GM12874 (cell line): ENCODE measurements around the gene HMCN1.

Experiments
- TF ChIP-seq, protein P1 (sequence below): IDR thresholded peaks from 2 replicates; pipeline ENCODE4 v1.5.1; 2011; ENCODE audit warnings: low read depth, mild to moderate bottlenecking, control low read depth, low read length, moderate library complexity; ENCODE audit not compliant: insufficient read depth

Gene HMCN1

DNA sequence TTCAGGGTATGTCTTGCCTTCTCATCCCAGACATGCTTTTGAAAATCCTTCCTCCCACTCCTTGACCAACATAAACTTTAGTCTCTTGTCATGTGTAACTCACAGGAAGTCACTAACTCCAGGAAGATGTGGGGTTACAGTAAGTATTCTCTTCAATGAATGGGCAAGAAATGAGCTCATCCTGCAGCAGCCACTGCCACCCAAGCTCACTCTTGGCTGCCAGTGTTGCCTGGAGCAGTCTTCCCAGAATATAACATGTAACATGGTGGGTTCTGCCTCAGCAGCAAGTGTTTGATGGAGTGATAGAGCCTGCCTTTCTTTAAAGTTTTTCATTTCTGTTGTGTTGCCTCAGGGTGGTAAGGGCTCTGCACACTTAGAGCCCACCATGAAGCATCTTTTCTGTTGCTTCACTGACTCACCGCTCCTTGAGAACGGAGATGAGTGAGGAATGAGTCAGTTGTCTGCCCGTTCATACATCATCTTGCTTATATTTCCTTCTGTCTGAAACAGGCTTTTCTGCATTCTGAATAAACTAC lies 453.9 kb downstream of the HMCN1 start:
- TF ChIP-seq, protein P1, sequence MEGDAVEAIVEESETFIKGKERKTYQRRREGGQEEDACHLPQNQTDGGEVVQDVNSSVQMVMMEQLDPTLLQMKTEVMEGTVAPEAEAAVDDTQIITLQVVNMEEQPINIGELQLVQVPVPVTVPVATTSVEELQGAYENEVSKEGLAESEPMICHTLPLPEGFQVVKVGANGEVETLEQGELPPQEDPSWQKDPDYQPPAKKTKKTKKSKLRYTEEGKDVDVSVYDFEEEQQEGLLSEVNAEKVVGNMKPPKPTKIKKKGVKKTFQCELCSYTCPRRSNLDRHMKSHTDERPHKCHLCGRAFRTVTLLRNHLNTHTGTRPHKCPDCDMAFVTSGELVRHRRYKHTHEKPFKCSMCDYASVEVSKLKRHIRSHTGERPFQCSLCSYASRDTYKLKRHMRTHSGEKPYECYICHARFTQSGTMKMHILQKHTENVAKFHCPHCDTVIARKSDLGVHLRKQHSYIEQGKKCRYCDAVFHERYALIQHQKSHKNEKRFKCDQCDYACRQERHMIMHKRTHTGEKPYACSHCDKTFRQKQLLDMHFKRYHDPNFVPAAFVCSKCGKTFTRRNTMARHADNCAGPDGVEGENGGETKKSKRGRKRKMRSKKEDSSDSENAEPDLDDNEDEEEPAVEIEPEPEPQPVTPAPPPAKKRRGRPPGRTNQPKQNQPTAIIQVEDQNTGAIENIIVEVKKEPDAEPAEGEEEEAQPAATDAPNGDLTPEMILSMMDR: no peak

DNA sequence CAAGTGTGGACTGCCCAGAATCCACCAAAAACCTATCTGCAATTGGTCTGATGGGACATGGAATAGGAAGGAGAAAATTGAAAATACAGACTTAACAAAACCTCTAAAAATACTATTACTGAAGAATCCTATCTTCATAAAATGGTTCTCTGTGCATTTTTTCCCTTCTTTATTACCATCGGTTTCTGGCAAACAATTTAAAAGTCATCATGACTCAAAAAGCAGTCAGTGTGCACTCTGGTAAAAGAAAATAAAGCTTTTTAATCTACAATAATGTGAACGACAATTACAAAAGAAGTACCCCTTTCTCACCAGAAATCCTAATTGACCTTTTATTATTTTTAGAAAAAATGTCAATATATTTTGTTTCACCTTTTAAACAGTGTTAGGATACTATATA lies 454.5 kb downstream of the HMCN1 start:
- TF ChIP-seq, protein P1: no peak

DNA sequence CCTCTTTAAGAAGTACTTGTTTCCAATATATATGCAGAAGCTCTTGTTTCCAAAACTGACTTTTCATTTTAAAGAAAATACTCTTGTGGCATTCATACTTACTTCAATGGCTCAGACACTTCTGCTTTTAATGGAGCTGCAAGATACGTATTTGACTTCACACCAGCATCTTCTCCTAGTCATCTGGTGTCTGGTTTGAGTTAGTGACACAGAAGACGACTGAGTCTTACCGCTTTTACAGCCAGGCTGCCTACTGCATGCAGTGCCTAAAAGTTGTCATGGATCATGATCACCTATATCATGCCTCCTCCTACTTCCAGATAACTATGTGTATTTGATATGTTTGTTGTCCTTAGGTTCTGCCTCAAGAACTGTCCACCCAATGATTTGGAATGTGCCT lies 455.0 kb downstream of the HMCN1 start:
- TF ChIP-seq, protein P1: no peak

DNA sequence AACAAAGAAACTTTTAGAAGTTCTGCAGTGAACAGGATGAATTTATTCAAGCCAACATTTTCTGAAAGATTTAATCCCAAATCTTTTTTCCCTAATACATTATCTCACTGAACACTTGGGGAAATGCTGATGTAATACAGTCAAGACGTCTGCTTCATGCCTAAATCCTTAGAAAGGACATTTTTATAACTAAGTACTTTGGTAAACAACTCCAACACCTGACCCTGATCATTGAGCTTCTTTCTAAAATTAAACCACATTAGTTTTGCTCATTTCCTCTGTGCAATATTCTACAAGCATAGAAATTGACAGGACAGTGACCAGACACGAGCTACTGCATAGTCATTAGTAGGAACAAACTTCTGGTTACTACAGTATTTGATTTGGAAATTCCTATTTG lies 457.3 kb downstream of the HMCN1 start:
- TF ChIP-seq, protein P1: no peak

DNA sequence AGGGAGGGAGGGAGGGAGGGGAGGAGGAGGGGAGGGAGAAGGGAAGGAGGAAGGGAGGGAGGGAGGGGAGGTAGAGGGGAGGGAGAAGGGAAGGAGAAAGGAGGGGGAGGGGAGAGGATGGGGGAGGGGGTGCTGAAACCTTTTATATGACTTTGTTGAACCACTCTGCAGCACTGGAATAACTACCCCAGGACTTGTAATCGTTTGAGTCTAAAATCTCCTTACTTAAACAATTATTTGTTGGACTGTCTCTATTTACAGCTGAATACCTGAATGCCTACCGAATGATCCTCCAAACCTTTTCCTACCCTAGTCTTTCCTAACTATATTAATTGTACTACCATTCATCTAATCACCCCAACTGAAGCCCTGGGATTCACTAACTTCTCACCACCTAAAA lies 459.0 kb downstream of the HMCN1 start:
- TF ChIP-seq, protein P1: no peak

DNA sequence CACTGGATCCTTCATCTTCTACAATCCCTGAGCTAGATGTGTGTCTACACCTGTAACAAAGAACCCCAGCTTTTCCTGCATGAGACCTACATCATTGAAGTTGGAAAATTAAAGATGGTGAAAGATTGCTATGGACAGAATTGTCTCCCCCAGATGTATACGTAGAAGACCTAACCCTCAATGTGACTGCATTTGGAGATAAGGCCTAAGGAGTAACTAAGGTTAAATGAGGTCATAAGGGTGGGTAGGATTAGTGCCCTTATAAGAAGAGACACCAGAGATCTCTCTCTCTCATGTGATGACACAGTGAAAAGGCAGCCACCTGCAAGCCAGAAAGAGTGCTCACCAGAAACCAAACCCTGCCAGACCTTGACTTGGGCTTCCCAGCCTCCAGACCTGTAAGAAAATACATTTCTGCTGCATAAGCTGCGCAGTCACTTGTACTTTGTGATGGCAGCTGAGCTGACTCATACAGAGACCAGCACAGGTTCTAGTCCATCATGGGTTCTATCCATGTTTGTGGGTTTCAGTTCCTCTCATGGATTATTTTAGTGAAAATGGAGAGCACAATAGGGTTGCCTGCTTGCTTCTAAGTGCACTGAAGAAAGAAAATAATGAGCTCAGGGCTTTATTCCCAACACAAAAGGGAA lies 460.0 kb downstream of the HMCN1 start:
- TF ChIP-seq, protein P1: no peak

DNA sequence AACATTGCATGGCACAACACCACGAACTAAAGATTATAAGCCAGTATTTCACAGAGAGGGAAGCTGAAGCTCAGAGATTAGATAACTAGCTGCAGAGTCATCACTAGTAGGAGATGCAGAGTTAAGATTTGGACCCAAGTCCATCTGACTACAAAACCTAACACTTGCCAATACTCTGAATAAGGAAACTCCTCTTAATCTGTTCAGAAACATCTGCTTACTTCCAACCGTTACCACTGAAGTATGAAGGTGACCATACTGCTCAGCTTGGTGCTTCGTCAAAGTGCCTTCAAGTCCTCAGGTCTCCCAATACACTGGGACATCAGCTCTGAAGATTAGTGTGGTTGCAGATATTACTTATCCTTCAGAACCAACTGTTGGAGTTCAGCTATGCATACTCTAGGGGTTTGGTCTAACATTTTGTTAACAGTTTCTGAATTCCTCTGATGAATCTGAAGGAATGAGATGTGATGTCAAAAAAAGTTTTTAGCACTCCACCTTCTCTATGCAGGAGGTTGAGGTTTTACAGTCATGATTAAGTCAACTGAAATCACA lies 461.3 kb downstream of the HMCN1 start:
- TF ChIP-seq, protein P1: no peak
